NCI-H446 (cell line): ENCODE measurements around the gene SASS6.
"Not testable (repeated sequence)": the region's sequence is repeated elsewhere in the genome, so short reads cannot be mapped to it uniquely, and the experiment has no call there.

Source experiments
- DNase-seq, 2 experiments: peaks; one replicate each; lab custom pipeline; 2025; lab: John Stamatoyannopoulos, UW

Gene SASS6

GRCh38 chr1:100107696-100108095 is 25.0 kb downstream of the SASS6 start:
- no peak for DNase-seq

- no peak for DNase-seq
These were observed 31.2 kb downstream of the SASS6 start for GRCh38 chr1:100101564-100101963.

DNA sequence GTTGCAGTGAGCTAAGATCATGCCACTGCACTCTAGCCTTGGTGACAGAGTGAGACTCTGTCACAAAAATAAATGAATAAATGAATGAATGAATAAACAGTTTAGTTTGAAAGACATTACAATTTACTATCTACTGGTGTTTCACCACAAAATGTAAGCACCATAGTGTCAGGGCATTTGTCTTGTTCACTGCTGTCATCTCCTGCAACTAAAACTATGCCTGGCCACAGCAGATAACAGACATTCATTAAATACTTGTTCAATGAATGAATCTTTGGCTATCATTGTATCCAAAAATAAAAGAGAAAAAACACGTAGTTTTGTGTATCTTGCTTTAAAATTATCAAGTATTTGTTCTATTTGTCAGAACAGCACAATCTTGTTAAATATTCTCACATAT is 32.5 kb downstream of the SASS6 start:
- no peak for DNase-seq

DNA sequence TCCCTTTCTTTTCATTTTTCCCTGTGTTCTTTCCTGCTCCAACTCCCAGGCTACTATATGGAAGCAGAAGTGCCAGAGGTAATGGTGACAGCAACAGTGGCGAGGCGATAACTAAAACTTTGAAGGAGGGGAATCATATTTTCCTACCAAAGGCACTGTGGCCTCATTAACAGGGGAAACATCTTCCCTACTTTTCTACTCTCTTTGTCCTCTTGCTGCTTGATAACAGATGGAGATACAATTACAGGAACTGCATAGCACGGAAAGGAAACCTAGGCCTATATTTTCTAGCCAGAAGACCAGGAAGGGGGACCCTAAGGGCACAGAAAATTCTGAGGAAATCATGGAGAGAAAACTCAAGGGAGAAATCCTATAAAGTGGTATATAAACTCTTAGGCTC is 42.3 kb downstream of the SASS6 start:
- DNase-seq: no peak

GRCh38 chr1:100089082-100089481 is 43.6 kb downstream of the SASS6 start:
- DNase-seq: no peak

DNA sequence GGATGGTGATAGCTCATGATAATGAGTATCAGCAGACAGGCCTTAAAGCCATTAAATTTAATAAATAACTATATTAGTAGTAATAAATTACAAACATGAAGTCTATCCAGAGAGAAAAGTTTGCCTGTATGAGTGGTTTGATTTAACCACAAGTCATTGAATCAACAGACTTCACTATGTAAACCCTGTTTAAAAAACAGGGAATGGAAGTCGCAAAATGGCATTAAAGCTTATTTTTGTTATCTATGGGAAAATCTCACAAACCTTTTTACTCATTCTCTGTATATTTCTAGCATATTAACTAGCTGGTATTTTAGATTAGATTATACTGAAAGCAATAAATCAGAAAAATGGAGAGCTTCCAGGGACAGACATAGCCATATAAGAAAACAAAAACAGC is 45.3 kb downstream of the SASS6 start:
- no peak for DNase-seq

GRCh38 chr1:100080331-100080730 is 52.4 kb downstream of the SASS6 start:
- DNase-seq: no peak

DNA sequence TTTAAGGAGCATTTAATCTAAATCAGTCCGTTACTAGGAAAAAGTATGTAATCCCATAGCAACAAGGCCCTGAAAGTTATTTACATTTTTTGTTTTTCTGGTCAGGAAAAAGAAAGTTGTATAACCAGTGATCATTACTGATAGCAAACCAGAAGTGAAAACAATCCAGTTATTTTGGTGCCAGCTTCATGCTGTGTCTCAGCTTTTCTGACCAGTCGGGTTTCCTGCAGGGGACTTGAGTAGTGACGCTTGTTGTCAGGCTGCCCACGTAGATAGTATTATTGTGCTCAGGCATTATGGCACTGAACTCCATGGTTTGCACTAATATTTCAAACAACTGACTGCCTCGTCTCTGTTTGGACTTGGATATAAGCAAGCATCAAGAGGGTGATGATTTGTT is 55.2 kb downstream of the SASS6 start:
- no peak for DNase-seq

GRCh38 chr1:100076744-100077143 is 56.0 kb downstream of the SASS6 start:
- no peak for DNase-seq

- no peak for DNase-seq
These were observed 56.4 kb downstream of the SASS6 start for GRCh38 chr1:100076319-100076718.

GRCh38 chr1:100075773-100076172 is 57.0 kb downstream of the SASS6 start:
- no peak for DNase-seq

DNA sequence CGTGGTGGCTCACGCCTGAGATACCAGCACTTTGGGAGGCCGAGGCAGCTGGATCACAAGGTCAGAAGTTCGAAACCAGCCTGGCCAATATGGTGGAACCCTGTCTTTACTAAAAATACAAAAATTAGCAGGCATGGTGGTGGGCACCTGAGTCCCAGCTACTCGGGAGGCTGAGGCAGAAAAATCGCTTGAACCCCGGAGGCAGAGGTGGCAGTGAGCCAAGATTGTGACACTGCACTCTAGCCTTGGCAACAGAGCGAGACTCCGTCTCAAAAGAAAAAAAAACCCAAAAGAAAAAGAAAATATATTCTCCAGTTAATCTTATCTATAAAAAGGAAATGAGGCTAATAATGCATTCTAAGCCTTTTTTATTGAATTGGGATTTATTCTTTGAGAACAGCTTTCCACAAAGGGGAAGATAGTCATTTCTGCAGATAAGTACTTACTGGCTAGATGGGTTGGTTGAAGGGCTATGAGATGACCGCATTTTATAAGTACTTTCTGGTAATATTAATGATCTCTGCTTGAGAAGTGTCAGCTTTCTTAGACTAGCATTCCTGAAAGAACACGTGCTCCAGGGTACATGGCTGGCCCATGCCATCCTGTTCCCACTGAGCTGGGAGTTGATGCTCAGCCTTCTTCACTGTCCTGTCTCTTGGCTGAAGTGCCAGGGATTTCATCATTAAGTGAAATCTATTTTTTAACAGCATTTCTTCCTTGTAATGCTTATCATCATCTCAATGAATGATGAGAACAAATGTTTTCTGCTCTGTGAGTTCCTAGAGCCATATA is 57.9 kb downstream of the SASS6 start:
- no peak for DNase-seq

GRCh38 chr1:100073531-100073930 is 59.2 kb downstream of the SASS6 start:
- no peak for DNase-seq

DNA sequence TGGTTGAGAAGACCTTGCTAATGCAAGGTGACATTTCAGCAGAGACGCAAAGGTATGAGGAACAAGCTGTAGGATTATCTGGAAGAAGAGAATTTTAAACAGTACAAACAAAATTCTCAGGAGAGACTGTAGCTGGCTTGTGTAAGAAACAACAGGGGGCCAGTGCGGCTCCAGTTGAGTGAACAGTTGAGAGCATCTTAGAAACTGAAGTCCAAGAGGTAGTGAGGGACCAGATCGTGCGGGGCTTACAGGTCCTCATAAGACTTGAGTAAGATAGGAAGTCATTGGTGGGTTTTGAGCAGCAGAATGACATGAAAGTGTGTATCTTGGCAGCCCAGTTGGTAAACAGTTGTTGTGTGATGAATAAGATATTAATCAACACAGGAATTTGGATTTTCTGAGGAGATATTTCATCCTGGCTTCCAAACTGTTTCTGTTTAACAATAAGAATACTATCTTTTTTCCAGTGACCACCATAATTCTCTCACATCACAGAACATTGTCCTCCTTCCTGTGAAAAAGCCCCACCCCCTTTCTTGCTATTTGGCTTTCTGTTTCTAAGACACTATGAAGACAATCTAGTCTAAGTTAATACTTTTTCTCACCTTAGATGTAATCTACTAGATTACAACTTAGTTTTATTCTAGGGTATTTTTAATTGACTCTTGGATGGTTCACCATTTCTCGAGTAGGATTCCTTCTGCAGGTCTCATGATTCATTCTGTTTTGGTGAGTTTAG is 62.4 kb downstream of the SASS6 start:
- no peak for DNase-seq

DNA sequence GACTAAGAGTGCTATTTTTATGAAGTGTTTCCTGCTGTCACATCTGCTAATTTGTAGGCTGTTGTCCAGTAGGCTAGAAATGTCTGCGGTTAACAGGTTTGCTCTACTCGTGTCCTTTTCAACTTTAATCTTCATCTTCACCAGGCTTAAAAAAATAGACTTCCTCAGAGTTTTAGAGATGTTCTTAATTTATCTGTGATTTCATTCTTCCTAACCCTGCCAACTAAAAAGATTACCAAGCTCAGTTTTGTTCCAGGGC is 66.8 kb downstream of the SASS6 start:
- DNase-seq: no peak

DNA sequence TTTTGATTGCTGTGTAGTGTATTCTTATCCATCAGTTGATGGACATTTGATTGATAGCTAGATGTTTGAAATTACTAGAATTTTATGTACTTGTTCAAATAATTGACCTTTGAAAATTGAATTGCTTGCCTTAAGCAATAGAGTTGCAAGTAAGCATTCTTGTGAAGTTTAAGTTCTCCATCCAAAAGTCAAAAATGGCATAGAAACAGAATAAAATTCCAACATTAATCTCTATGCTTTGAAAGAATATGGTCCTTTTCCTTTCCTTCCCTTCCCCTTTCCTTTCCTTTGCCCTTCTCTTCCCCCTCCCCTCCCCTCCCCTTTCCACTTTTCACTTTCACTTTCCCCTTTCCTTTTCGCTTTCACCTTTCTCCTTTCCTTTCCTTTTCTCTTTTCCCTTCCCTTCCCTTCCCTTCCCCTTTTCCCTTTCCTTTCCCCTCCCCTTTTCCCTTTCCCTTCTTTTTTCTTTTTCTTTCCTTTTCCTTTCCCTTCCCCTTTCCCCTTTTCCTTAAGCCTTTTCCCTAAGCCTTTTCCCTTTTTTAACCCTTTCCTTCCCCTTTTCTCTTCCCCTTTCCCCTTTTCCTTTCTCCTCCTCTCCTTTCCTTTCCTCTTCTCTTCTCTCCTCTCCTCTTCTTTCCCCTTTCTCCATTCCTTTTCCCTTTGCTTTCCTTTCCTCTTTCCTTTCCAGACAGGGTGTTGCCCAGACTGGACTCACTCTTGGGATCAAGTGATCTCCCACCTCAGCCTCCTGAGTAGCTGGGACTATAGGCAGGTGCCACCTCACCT is 67.4 kb downstream of the SASS6 start:
- no peak for DNase-seq

DNA sequence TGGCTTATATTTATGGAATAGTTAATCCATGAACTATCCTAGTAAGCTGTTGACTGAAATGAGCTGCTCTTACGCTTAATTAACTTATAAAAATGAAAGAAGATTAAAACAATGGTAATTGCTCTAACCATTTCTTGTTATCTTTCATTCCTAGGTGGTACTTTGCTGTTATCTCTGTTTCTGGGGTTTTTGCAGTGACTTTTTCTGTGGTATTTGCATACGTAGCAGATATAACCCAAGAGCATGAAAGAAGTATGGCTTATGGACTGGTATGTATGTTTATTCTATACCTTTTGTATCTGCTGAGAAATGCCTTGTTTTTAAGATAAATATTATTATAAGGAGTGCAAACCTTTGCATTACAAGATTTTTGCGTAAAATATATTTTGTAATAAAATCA is 71.0 kb downstream of the SASS6 start:
- DNase-seq: no peak

DNA sequence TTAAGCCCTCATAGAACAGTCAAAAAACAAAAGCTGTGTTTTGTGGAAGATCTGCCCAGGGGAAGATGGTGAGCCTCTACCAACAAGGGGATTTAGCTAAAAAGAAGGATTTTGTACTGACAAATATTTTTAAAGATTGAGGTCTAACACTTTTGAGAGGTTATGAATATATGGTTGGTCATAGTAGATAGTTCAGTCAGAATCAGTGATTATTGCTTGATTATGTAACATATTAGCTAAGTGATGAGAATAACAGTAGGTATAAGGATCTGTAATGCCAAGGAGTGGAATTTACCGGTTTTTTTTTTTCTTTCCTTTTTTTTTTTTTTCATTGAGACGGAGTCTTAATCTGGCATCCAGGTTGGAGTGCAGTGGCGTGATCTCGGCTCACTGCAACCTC is 79.0 kb downstream of the SASS6 start:
- DNase-seq: no peak

- DNase-seq: no peak
These were observed 79.6 kb downstream of the SASS6 start for GRCh38 chr1:100053119-100053518.

GRCh38 chr1:100051893-100052292 is 80.8 kb downstream of the SASS6 start:
- DNase-seq: no peak

GRCh38 chr1:100051401-100051800 is 81.3 kb downstream of the SASS6 start:
- no peak for DNase-seq

GRCh38 chr1:100050139-100050538 is 82.6 kb downstream of the SASS6 start:
- no peak for DNase-seq

DNA sequence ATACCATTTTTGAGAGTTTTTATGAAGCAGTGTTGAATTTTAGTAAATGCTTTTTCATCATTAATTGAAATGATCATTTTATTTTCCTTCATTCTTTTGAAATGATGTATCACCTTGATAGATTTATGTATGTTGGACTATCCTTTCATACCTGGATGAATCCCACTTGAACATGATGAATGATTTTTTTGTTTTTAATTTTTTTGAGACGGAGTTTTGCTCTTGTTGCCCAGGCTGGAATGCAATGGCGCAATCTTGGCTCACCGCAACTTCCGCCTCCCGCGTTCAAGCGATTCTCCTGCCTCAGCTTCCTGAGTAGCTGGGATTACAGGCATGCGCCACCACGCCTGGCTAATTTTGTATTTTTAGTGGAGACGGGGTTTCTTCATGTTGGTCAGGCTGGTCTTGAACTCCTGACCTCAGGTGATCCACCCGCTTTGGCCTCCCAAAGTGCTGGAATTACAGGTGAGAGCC is 85.5 kb downstream of the SASS6 start:
- DNase-seq: not testable (repeated sequence)
